Measurements from ENCODE around the gene GPR26. TPM values are rescaled to one million over a fixed set of nuclear protein-coding genes. Genes with fewer than 3 reads are reported as not detected.

GPR26 gene
- total RNA-seq, 3 donors from 2014 or later: not detected

- Histone ChIP-seq H3K27me3 (peaks cover 0 to 15% of the 10 kb centered on the region in 2 donors), H3K27ac (no peak overlapping the region), H3K4me3 (no peak overlapping the region), H3K4me1 (no peaks in the 10 kb centered on the region), H3K36me3 (no peaks in the 10 kb centered on the region), H3K9me3 (no peaks in the 10 kb centered on the region)
- DNase-seq (ENCODE audit: low spot score in 2 of 2): no peak
- TF ChIP-seq CTCF (IDR thresholded peaks at IDR 0.05): no peak
- no peak for TF ChIP-seq POLR2AphosphoS5 (IDR thresholded peaks at IDR 0.05)
- TF ChIP-seq POLR2A (IDR thresholded peaks at IDR 0.05): no peak
- intact Hi-C loops (cut with DNase I; ENCODE audit: low total_unique reads): loop anchor here (2.0 kb wide), 1 partner anchor 66 kb away; no protein-coding TSS in a partner anchor
Measured at GRCh38 chr10:123673198-123673597, 7.0 kb downstream of the GPR26 start.

DNA sequence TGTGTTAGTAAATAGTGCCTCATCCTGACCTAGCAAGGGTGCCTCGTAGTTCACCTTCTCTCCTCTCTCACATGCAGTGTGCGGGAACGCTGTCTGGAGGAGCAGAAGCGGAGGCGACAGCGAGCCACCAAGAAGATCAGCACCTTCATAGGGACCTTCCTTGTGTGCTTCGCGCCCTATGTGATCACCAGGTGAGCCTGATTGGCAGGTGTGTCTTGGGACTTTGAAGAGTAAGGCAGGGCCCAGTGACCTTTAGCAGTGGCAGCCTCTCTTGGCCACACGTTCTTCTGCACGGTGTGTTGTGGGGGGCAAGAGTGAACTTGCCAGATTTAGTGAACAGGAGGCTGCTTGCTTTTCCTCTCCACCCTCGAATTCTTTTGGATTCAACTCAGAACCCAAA, 8.6 kb downstream of the GPR26 start:
- DNase-seq (ENCODE audit: low spot score in 2 of 2): no peak
- Histone ChIP-seq H3K9me3 (no peaks in the 10 kb centered on the region), H3K27me3 (no peaks in the 10 kb centered on the region), H3K4me1 (no peaks in the 10 kb centered on the region), H3K27ac (no peak overlapping the region), H3K36me3 (no peaks in the 10 kb centered on the region), H3K4me3 (no peak overlapping the region)
- intact Hi-C loops (cut with DNase I; ENCODE audit: low total_unique reads): no loop called here
- TF ChIP-seq POLR2AphosphoS5 (IDR thresholded peaks at IDR 0.05) (no peak), POLR2A (IDR thresholded peaks at IDR 0.05) (no peak), CTCF (IDR thresholded peaks at IDR 0.05) (no peak)

DNA sequence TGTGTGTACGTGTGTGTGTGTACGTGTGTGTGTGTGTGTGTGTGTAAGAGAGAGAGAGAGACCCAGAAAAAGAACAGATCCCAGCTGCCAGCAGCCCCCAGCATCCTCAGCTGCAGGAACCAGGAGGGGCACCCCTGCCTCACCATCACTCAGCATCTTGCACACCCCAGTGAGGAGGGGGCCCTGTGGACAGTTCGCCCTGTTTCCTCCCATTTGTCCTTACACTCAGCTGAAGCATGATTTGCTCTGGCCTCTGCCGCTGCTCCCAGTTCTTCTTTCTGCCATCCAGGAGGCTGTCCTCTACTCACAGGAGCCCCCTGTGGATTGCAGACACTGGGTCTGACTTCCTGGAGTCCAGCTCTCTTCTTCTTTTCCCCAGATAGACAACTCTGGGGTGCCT, 9.7 kb downstream of the GPR26 start:
- no peaks in the 10 kb centered on the region for H3K9me3 ChIP-seq
- no peaks in the 10 kb centered on the region for H3K36me3 ChIP-seq
- intact Hi-C loops (cut with DNase I; ENCODE audit: low total_unique reads): no loop called here
- no peaks in the 10 kb centered on the region for H3K4me1 ChIP-seq
- no peak overlapping the region for H3K4me3 ChIP-seq
- H3K27me3 ChIP-seq: no peaks in the 10 kb centered on the region
- no peak overlapping the region for H3K27ac ChIP-seq
- no peak for DNase-seq (ENCODE audit: low spot score in 2 of 2)
- TF ChIP-seq CTCF (IDR thresholded peaks at IDR 0.05): no peak
- no peak for TF ChIP-seq POLR2A (IDR thresholded peaks at IDR 0.05)
- TF ChIP-seq POLR2AphosphoS5 (IDR thresholded peaks at IDR 0.05): no peak

DNA sequence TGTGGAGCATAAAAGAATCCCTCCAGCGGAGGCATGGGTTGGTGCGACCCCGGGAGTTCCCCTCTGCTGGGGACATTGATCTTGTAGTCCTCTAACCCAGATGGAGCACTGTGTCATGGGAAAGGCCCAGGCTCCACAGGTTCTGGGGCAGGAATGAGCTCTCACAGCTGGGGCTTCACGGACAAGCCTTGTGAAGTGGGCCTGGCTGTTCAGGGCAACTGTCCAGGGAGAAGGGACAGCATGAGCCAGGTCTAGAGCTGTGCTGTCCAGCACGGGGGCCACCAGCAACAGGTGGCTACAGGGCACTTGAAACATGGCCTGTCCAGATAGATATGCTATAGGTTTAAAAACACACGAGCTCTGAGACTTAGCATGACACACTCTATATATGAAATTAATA, 11.4 kb downstream of the GPR26 start:
- no peaks in the 10 kb centered on the region for H3K4me1 ChIP-seq
- no peaks in the 10 kb centered on the region for H3K9me3 ChIP-seq
- intact Hi-C loops (cut with DNase I; ENCODE audit: low total_unique reads): no loop called here
- H3K4me3 ChIP-seq: no peak overlapping the region
- TF ChIP-seq POLR2A (IDR thresholded peaks at IDR 0.05) (no peak), CTCF (IDR thresholded peaks at IDR 0.05) (no peak), POLR2AphosphoS5 (IDR thresholded peaks at IDR 0.05) (no peak)
- H3K27ac ChIP-seq: no peak overlapping the region
- H3K36me3 ChIP-seq: no peaks in the 10 kb centered on the region
- H3K27me3 ChIP-seq: no peaks in the 10 kb centered on the region
- DNase-seq (ENCODE audit: low spot score in 2 of 2): no peak

GRCh38 chr10:123678376-123678775, 12.2 kb downstream of the GPR26 start:
- Histone ChIP-seq H3K36me3 (no peaks in the 10 kb centered on the region), H3K4me3 (no peak overlapping the region), H3K27ac (no peak overlapping the region), H3K9me3 (no peaks in the 10 kb centered on the region), H3K4me1 (no peaks in the 10 kb centered on the region), H3K27me3 (no peaks in the 10 kb centered on the region)
- no peak for DNase-seq (ENCODE audit: low spot score in 2 of 2)
- intact Hi-C loops (cut with DNase I; ENCODE audit: low total_unique reads): no loop called here
- TF ChIP-seq POLR2A (IDR thresholded peaks at IDR 0.05) (no peak), CTCF (IDR thresholded peaks at IDR 0.05) (no peak), POLR2AphosphoS5 (IDR thresholded peaks at IDR 0.05) (no peak)
